ENCODE results near the gene RAPGEF6.

DNA sequence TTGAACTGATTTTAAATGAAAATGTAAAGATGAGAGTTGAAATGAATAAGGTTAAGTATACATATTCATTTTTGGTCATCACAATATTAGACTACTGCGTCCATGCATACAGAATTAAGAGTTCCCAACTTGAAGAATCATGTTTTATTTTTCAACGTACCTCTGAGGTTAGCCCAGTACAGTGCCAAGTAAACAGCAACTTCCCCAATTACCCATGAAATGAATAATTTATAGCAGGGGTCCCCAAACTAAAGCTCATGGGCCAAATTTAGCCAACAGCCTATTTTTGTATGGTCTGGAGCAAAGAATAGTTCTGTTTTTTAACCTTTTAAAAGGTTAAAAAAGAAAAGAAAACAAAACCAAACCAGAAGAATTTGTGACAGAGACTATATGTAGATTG, 203.2 kb downstream of the RAPGEF6 start:
- TF ChIP-seq, protein P1, sequence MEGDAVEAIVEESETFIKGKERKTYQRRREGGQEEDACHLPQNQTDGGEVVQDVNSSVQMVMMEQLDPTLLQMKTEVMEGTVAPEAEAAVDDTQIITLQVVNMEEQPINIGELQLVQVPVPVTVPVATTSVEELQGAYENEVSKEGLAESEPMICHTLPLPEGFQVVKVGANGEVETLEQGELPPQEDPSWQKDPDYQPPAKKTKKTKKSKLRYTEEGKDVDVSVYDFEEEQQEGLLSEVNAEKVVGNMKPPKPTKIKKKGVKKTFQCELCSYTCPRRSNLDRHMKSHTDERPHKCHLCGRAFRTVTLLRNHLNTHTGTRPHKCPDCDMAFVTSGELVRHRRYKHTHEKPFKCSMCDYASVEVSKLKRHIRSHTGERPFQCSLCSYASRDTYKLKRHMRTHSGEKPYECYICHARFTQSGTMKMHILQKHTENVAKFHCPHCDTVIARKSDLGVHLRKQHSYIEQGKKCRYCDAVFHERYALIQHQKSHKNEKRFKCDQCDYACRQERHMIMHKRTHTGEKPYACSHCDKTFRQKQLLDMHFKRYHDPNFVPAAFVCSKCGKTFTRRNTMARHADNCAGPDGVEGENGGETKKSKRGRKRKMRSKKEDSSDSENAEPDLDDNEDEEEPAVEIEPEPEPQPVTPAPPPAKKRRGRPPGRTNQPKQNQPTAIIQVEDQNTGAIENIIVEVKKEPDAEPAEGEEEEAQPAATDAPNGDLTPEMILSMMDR (IDR thresholded peaks at IDR 0.05) = no peak
- TF ChIP-seq POLR2AphosphoS5 (IDR thresholded peaks at IDR 0.05) (no peak), POLR2A (IDR thresholded peaks at IDR 0.05) (no peak), EP300 (IDR thresholded peaks at IDR 0.05) (no peak)
